Cardiac fibroblast (primary cell): Measurements from ENCODE around the gene CCDC8.
"Not testable (repeated sequence)": the region's sequence is repeated elsewhere in the genome, so short reads cannot be mapped to it uniquely, and the experiment has no call there.

ENCODE experiments used
- DNase-seq, 2 donors: peaks; one replicate each; pipeline versions ENCODE4 v3.0.0 to v3.0.0-alpha.2; 2010; ENCODE audit warnings: low read depth in 2 of 2
- H3K4me3 ChIP-seq, 2 donors: replicated peaks in 1 of 2; 1 replicate in 1 of 2; 2 replicates in 1 of 2; pipeline ENCODE4 v1.5.1; 2011; ENCODE audit warnings: low read depth in 2 of 2, low read length in 2 of 2, mild to moderate bottlenecking in 2 of 2, moderate library complexity in 1 of 2
- TF ChIP-seq, protein P1 (sequence below): IDR thresholded peaks from one replicate; pipeline ENCODE4 v1.5.1; 2011; ENCODE audit warnings: low read depth, mild to moderate bottlenecking, low read length, inconsistent platforms

Gene CCDC8

DNA sequence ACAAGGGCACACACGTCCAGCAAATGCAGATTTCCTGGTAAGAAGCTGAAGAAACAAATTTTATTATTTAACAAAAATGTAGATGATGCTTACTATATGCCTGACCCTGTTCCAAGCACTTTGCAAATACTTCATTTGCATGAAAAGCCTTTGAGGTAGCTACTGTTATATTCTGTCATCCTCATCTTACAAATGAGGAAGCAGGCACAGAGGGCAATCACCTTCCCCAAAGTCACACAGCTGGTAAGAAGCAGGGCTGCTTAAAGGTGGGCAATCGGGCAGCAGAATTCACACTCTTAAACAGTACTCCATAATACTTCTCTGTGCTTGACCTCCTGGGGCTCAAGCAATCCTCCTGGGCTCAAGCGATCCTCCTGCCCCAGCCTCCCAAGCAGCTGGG is 33.6 kb upstream of the CCDC8 start:
- no peak for DNase-seq
- TF ChIP-seq, protein P1, sequence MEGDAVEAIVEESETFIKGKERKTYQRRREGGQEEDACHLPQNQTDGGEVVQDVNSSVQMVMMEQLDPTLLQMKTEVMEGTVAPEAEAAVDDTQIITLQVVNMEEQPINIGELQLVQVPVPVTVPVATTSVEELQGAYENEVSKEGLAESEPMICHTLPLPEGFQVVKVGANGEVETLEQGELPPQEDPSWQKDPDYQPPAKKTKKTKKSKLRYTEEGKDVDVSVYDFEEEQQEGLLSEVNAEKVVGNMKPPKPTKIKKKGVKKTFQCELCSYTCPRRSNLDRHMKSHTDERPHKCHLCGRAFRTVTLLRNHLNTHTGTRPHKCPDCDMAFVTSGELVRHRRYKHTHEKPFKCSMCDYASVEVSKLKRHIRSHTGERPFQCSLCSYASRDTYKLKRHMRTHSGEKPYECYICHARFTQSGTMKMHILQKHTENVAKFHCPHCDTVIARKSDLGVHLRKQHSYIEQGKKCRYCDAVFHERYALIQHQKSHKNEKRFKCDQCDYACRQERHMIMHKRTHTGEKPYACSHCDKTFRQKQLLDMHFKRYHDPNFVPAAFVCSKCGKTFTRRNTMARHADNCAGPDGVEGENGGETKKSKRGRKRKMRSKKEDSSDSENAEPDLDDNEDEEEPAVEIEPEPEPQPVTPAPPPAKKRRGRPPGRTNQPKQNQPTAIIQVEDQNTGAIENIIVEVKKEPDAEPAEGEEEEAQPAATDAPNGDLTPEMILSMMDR = no peak
- H3K4me3 ChIP-seq = no peak overlapping the region

GRCh38 chr19:46446021-46446420 is 32.7 kb upstream of the CCDC8 start:
- no peak overlapping the region for H3K4me3 ChIP-seq
- TF ChIP-seq, protein P1 = no peak
- DNase-seq = no peak

DNA sequence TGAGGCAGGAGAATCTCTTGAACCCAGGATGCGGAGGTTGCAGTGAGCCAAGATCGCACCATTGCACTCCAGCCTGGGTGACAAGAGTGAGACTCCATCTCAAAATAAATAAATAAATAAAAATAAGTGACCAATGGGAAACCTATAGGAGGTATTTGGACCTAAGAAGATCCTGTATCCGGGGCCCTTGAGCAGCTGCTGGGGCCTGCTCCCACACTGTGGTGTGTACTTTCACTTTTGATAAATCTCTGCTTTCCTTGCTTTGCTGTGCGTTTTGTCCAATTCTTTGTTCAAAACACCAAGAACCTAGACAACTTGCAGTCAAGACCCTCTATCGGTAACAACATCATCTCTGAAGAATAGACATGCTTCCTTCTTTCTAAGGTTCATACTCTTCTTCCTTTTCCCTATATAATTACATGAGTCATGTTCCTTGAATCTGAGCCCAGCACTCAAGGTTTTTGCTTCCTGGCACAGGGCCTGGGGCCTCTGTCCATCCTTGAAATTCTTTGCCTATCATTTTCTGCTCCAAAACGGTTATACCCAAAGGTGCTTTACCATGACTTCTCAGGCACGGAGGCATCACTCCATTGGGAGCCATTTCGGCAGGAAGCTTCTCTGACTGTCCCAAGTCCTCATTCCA is 29.6 kb upstream of the CCDC8 start:
- TF ChIP-seq, protein P1 = no peak
- no peak overlapping the region for H3K4me3 ChIP-seq
- DNase-seq = peak; percentile 75 to 81

DNA sequence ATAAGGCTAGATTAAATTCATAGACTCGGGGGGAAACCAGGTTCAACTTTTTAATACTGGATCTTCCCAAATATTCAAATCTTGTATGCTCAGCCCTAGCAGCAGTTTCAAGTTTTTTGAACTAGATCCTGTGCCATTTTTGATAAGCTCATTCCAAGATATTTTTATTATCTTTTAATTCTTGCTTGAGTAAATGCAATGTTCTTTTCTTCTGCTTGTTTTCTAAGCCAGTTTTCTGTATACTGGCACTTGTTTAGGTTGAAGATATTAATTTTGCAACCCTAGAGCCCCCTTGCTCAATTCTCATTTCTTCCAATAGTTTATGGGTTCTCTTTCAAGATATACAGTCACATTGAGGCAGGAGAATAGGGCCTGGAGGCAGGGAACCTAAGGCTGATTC is 28.5 kb upstream of the CCDC8 start:
- no peak overlapping the region for H3K4me3 ChIP-seq
- TF ChIP-seq, protein P1 = no peak
- peak in 1 of 2 donors; percentile 61 for DNase-seq

GRCh38 chr19:46435689-46436088 is 22.3 kb upstream of the CCDC8 start:
- not testable (repeated sequence) for H3K4me3 ChIP-seq, DNase-seq

DNA sequence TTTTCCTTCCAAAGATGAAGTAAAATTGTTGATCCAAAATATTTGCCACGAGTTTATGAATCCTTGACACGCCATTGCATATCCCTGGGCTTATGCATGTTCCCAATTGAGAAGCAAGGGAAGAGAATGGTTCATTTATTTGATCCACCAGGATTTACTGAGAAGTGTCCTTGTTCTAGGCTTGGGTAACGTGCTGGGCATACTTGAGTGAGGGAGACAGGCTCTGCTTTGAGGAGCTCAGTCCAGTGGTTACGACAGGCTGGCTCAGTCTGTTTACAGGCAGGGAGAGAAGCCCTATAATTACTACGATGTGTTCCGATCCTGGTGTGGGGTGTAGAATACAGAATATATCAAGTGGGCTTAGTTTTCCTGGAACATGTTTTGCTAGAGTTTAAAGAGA is 21.6 kb upstream of the CCDC8 start:
- H3K4me3 ChIP-seq = no peak overlapping the region
- TF ChIP-seq, protein P1 = no peak
- DNase-seq = no peak

DNA sequence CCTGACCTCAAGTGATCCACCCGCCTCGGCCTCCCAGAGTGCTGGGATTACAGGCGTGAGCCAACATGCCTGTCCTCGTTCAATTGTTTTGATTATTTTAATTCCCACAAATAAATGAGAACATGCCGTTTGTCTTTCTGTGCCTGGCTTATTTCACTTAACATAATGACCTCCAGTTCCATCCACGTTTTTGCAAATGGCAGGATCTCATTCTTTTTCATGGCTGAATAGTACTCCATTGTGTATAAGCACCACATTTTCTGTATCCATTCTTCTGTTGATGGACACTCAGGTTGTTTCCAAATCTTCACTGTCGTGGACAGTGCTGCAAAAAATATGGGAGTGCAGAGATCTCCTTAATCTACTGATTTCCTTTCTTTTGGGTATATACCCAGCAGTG is 20.1 kb upstream of the CCDC8 start:
- H3K4me3 ChIP-seq, DNase-seq: not testable (repeated sequence)

GRCh38 chr19:46431824-46432223 is 18.5 kb upstream of the CCDC8 start:
- H3K4me3 ChIP-seq = no peak overlapping the region
- TF ChIP-seq, protein P1 = no peak
- no peak for DNase-seq
